ENCODE results near the gene MYCBP. TPM values are rescaled to one million over a fixed set of nuclear protein-coding genes. Genes with fewer than 3 reads are reported as not detected.

MYCBP gene
- total RNA-seq, 6 experiments from 2014 or later, result 6.0 to 14.4 (median 8.3) TPM

DNA sequence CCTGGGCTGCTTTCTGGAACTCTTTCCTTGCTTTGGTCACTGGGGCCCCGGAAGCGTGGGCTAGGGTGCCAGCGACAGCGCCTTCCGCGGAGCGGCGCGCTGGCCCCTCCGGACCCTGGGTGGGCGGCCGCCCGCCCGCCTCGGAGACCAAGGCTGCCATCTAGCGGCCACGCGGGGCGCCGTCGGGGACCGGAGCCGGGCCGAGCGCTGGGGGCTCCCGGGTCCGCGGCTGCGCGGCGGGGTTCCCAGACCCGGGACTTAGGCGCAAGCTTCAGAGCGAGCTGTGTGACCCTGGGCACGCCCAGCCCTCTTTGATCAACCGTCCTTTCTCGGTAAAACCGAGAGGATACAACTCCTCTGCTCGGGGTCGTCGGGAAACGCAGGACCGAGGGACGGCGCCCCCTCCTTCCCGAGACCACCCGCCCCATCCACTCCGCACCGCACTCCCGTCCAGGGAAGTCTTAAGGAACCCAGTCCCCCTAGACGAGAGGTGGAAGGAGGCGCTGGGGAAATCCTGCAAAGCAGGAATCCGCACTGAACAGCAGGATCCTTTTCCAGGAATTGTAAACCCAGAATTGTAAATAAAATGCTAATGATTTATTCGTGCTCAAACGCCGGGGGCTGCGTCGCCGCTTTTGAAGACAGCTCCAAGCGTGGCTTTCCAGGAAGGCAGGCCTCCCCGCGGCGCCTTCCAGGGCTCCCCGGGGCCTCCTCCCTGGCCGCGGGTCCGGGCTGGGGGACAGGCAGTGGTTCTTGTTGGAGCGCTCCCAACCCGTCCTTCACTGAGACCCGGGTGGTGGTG, 54.8 kb downstream of the MYCBP start:
- peaks cover 0 to 14% of the 10 kb centered on the region in 2 donors for H3K27me3 ChIP-seq

GRCh38 chr1:38817267-38818174, 55.6 kb downstream of the MYCBP start:
- intact Hi-C loops (cut with DNase I), result no loop called here
- Histone ChIP-seq H3K27ac (no peak overlapping the region), H3K27me3 (peaks cover 0 to 14% of the 10 kb centered on the region in 2 donors), H3K4me1 (peaks cover 0 to 11% (median 3%) of the 10 kb centered on the region in 4 donors), H3K36me3 (no peaks in the 10 kb centered on the region), H3K4me3 (peak overlapping the region; percentile 5 to 28 (median 5)), H3K9me3 (no peaks in the 10 kb centered on the region)
- WGBS (ENCODE audit: insufficient coverage, low coverage, low lambda C conversion rate, missing lambda C conversion rate), result 85% methylated on average over 5 of the region's 45 CpGs
- TF ChIP-seq POLR2A (IDR thresholded peaks at IDR 0.05), result no peak
- TF ChIP-seq, protein P1, sequence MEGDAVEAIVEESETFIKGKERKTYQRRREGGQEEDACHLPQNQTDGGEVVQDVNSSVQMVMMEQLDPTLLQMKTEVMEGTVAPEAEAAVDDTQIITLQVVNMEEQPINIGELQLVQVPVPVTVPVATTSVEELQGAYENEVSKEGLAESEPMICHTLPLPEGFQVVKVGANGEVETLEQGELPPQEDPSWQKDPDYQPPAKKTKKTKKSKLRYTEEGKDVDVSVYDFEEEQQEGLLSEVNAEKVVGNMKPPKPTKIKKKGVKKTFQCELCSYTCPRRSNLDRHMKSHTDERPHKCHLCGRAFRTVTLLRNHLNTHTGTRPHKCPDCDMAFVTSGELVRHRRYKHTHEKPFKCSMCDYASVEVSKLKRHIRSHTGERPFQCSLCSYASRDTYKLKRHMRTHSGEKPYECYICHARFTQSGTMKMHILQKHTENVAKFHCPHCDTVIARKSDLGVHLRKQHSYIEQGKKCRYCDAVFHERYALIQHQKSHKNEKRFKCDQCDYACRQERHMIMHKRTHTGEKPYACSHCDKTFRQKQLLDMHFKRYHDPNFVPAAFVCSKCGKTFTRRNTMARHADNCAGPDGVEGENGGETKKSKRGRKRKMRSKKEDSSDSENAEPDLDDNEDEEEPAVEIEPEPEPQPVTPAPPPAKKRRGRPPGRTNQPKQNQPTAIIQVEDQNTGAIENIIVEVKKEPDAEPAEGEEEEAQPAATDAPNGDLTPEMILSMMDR (IDR thresholded peaks at IDR 0.05), result no peak
- ATAC-seq (peak in 2 of 4 donors; percentile 19), DNase-seq (no peak)

More for the DNA sequence above, 54.8 kb downstream of the MYCBP start:
- TF ChIP-seq POLR2A (IDR thresholded peaks at IDR 0.05), result no peak
- TF ChIP-seq, protein P1 (IDR thresholded peaks at IDR 0.05), result peak; percentile 61 to 94 (median 78)
- WGBS (ENCODE audit: insufficient coverage, low coverage, low lambda C conversion rate, missing lambda C conversion rate), result 4% methylated on average over 12 of the region's 70 CpGs
- H3K27ac ChIP-seq, result no peak overlapping the region
- ATAC-seq (peak; percentile 53 to 73 (median 66)), DNase-seq (peak in 1 of 3 donors; percentile 35)
- no peaks in the 10 kb centered on the region for H3K9me3 ChIP-seq
- H3K4me1 ChIP-seq, result peaks cover 0 to 11% (median 3%) of the 10 kb centered on the region in 4 donors
- peak overlapping the region; percentile 5 to 28 (median 5) for H3K4me3 ChIP-seq
- no peaks in the 10 kb centered on the region for H3K36me3 ChIP-seq
- intact Hi-C loops (cut with DNase I), result no loop called here

DNA sequence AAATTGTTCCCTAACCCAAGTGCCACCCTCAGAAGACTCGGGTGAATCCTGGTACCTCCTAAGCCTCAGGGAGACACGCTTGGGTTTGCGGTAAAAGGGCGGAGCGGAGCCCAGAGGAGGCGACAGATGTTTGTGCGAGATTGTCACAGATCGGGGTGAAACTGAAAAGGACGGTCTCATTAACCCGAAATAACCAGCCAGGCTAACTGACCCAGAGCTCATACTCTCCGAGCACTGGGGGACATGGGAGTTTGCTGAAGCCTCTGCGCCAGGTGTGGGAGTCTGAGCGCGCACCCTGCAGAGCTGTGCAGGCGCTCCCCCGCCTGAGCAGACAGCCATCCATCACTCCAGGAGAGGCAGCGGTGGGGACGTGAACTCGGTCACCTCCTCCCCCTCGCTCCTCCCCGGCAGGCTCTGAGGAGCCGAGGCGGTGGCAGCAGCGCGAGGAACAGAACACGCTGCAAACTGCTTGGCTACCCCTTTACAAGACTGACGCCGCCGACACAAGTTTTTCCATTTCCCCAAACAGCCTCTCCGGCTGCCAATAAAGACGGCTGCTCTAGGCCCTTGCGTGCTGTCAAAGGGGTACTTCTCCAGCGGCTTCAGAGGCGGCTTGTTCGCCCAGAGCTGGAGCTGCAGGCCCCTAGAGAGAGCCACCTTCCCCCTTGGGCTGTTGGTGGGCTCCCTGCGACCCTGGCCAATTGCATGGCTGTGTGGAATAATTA, 57.1 kb downstream of the MYCBP start:
- no peak overlapping the region for H3K27ac ChIP-seq
- WGBS (ENCODE audit: insufficient coverage, low coverage, low lambda C conversion rate, missing lambda C conversion rate), result 21% methylated on average over 13 of the region's 36 CpGs
- no peaks in the 10 kb centered on the region for H3K9me3 ChIP-seq
- peaks cover 0 to 14% of the 10 kb centered on the region in 2 donors for H3K27me3 ChIP-seq
- TF ChIP-seq, protein P1 (IDR thresholded peaks at IDR 0.05), result no peak
- TF ChIP-seq POLR2A (IDR thresholded peaks at IDR 0.05), result no peak
- ATAC-seq, result peak in 1 of 4 donors; percentile 17
- peaks cover 0 to 11% (median 3%) of the 10 kb centered on the region in 4 donors for H3K4me1 ChIP-seq
- H3K4me3 ChIP-seq, result no peak overlapping the region
- intact Hi-C loops (cut with DNase I), result no loop called here
- no peak for DNase-seq
- H3K36me3 ChIP-seq, result no peaks in the 10 kb centered on the region

DNA sequence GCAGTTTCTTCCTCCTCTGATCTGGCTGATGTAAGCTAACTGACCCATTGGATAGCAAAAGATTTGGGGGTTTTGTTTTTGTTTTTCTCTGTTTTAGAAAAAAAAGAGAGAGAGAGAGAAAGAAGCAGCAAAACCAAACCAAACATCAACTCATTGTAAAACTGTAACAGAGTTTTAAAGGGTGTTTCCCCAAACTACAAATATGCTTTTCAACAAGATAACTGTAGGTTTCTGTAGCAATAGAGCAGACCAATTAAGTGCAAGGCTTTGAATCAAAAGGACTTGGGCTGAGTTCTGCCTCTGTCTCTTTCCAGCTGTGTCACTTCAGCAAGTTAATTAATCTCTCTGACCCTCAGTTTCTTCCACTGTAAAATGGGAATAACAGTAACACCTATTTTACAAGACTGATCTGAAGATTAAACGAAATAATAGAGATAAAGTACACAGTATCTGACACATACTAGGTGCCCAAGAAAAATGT, 58.1 kb downstream of the MYCBP start:
- no peak for TF ChIP-seq POLR2A (IDR thresholded peaks at IDR 0.05)
- TF ChIP-seq, protein P1 (IDR thresholded peaks at IDR 0.05), result no peak
- ATAC-seq (no peak), DNase-seq (no peak)
- H3K36me3 ChIP-seq, result no peaks in the 10 kb centered on the region
- H3K4me3 ChIP-seq, result no peak overlapping the region
- no peak overlapping the region for H3K27ac ChIP-seq
- intact Hi-C loops (cut with DNase I), result no loop called here
- H3K9me3 ChIP-seq, result no peaks in the 10 kb centered on the region
- H3K4me1 ChIP-seq, result peaks cover 0 to 11% (median 3%) of the 10 kb centered on the region in 4 donors
- WGBS (ENCODE audit: insufficient coverage, low coverage, low lambda C conversion rate, missing lambda C conversion rate), result 19% methylated on average over 1 of the region's 1 CpG
- H3K27me3 ChIP-seq, result peaks cover 0 to 14% of the 10 kb centered on the region in 2 donors

All from right lobe of liver (tissue), 6 donors.